PC-3 (cell line): Measurements from ENCODE around the gene KCNC4. TPM values are rescaled to one million over a fixed set of nuclear protein-coding genes. Genes with fewer than 3 reads are reported as not detected.
A peak's percentile ranks its signal among the peaks of the same experiment; 100 is the strongest.

Source experiments
- ATAC-seq: fragments of 200-7000 bp; cut with Tn5 transposase; 2 replicates; pipeline ENCODE4 v1.9.1; 2020; ENCODE audit warnings: mild to moderate bottlenecking, moderate library complexity
- BruUV-seq: library from RNA; stranded (reverse); fragments of 400-500 nt; replicated peaks from 2 replicates; lab custom pipeline; 2021; lab: Mats Ljungman, UMichigan
- CTCF ChIA-PET: fragments of 300-600 bp; sonication (Branson Sonifier 250); formaldehyde crosslinking; loops from one replicate; lab custom pipeline; 2022; ENCODE audit warnings: antibody characterized with exemption; lab: Charles Lee
- POLR2A ChIA-PET: fragments of 300-600 bp; sonication (Branson Sonifier 250); formaldehyde crosslinking; loops from one replicate; lab custom pipeline; 2022; ENCODE audit warnings: antibody characterized with exemption; ENCODE audit not compliant: unreplicated experiment; lab: Charles Lee
- DNase-seq: peaks from one replicate; pipeline ENCODE4 v3.0.0-alpha.2; 2015
- H2AFZ ChIP-seq: fragments of 300-600 bp; sonication (generic); 2 replicates; pipeline ENCODE4 v1.6.0; 2016; ENCODE audit warnings: antibody characterized with exemption, low read length
- H3F3A ChIP-seq: fragments of 300-600 bp; sonication (generic); one replicate; pipeline ENCODE4 v1.6.0; 2017; ENCODE audit warnings: antibody characterized with exemption, low read length, control low read depth, mild to moderate bottlenecking; ENCODE audit not compliant: unreplicated experiment
- H3K27ac ChIP-seq: fragments of 300-600 bp; sonication (generic); 2 replicates; pipeline ENCODE4 v1.5.1; 2016; ENCODE audit warnings: mild to moderate bottlenecking, low read length
- H3K27me3 ChIP-seq: fragments of 300-600 bp; sonication (generic); 2 replicates; pipeline ENCODE4 v1.6.1; 2016; ENCODE audit warnings: low read length, mixed read lengths
- H3K36me3 ChIP-seq: fragments of 300-600 bp; sonication (generic); 2 replicates; pipeline ENCODE4 v1.6.1; 2016; ENCODE audit warnings: low read depth, mixed run types, low read length, mixed read lengths
- H3K4me1 ChIP-seq: fragments of 300-600 bp; sonication (generic); 2 replicates; pipeline ENCODE4 v1.5.1; 2016; ENCODE audit warnings: low read length; ENCODE audit not compliant: insufficient read depth
- H3K4me2 ChIP-seq: fragments of 300-600 bp; sonication (generic); 2 replicates; pipeline ENCODE4 v1.6.0; 2016; ENCODE audit warnings: low read length
- H3K4me3 ChIP-seq: fragments of 300-600 bp; sonication (generic); 2 replicates; pipeline ENCODE4 v1.5.1; 2016; ENCODE audit warnings: mild to moderate bottlenecking, low read length, mixed read lengths
- H3K79me2 ChIP-seq: fragments of 300-600 bp; sonication (generic); 2 replicates; pipeline ENCODE4 v1.6.1; 2017; ENCODE audit warnings: low read length, mixed read lengths
- H3K9ac ChIP-seq: fragments of 300-600 bp; sonication (generic); 2 replicates; pipeline ENCODE4 v1.6.0; 2016; ENCODE audit warnings: mild to moderate bottlenecking, low read length
- H3K9me2 ChIP-seq: fragments of 300-600 bp; sonication (generic); replicated peaks from 2 replicates; pipeline ENCODE4 v1.6.1; 2016; ENCODE audit warnings: mixed run types, low read length, mixed read lengths
- H3K9me3 ChIP-seq: fragments of 300-600 bp; sonication (generic); 2 replicates; pipeline ENCODE4 v1.6.1; 2016; ENCODE audit warnings: low read length, mixed read lengths
- H4K20me1 ChIP-seq: fragments of 300-600 bp; sonication (generic); 2 replicates; pipeline ENCODE4 v1.6.1; 2016; ENCODE audit warnings: low read length, mixed read lengths
- EZH2 ChIP-seq: fragments of 300-600 bp; sonication (generic); IDR thresholded peaks from one replicate; pipeline ENCODE4 v1.6.1; 2017; ENCODE audit warnings: antibody characterized with exemption, mild to moderate bottlenecking, low read length; ENCODE audit not compliant: unreplicated experiment
- EZH2phosphoT487 ChIP-seq: fragments of 300-600 bp; sonication (generic); IDR thresholded peaks from 2 replicates; pipeline ENCODE4 v1.6.1; 2018; ENCODE audit warnings: mild to moderate bottlenecking, antibody characterized with exemption, low read length, borderline replicate concordance
- intact Hi-C: fragments of 100-400 bp; cut with micrococcal nuclease; formaldehyde crosslinking; loops from 2 replicates; pipeline ENCODE4 v1.9.0; 2023
- total RNA-seq: library from RNA; depleted of rRNA; stranded (reverse); fragments of >200 nt; gene quantifications from 2 replicates; pipeline ENCODE4 v1.2.3, GENCODE V29; 2014
- TF ChIP-seq, protein P1 (sequence below): fragments of 300-600 bp; sonication (generic); conservative IDR thresholded peaks from 2 replicates; pipeline ENCODE4 v1.5.1; 2017; ENCODE audit warnings: antibody characterized with exemption, low read depth, mild to moderate bottlenecking, low read length

KCNC4 gene
- total RNA-seq, 1 experiment from 2014 or later = 1.6 TPM

DNA sequence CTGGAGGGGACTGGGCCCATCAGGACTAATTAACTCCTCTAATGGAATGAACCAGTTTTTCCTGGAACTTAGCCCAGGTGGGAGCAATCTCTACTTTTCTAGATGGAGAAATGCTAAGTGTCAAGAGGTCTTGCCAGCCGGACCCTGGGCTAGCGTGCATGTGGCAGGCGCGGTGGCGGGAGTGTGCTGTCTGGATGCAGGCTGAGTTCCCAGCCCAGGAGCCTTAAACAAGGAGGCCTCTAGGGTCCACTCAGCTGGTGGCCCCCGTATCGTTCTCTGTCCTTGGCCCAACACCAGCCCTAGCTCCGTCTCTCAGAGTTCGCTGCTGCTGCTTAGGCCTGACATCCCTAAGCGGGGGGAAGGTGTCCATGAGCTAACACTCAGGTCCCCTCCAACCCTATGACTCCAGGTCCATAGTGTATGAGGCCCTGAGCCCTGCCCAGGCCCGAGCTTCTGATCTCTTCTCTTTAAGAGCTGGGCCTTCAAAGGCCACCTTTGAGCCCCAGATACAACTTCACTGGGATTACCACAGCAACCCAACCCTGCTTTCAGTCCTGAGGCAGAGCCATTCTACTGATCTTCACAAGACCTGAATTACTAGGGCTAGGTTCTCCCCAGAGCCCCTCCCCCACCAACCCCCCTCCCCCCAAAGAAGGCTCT lies 3.7 kb upstream of the KCNC4 start:
- Histone ChIP-seq H3K79me2 (no peaks in the 10 kb centered on the region), H3F3A (peaks cover 4% of the 10 kb centered on the region), H3K36me3 (no peaks in the 10 kb centered on the region), H3K27ac (no peak overlapping the region), H3K4me1 (peaks cover 16% of the 10 kb centered on the region), H3K27me3 (no peaks in the 10 kb centered on the region), H3K9me2 (no peaks in the 10 kb centered on the region), H3K4me3 (no peak overlapping the region), H4K20me1 (no peaks in the 10 kb centered on the region), H3K9me3 (no peaks in the 10 kb centered on the region), H2AFZ (no peak overlapping the region), H3K9ac (no peak overlapping the region), H3K4me2 (no peak overlapping the region)
- ChIA-PET POLR2A (no interaction called here), CTCF (interaction anchor here (0.6 to 4.3 kb wide), 5 partner anchors 13 to 290 kb away, joined by 3 to 53 read pairs (median 8); no protein-coding TSS in a partner anchor)
- TF ChIP-seq EZH2phosphoT487 = no peak
- TF ChIP-seq EZH2 = no peak
- TF ChIP-seq, protein P1, sequence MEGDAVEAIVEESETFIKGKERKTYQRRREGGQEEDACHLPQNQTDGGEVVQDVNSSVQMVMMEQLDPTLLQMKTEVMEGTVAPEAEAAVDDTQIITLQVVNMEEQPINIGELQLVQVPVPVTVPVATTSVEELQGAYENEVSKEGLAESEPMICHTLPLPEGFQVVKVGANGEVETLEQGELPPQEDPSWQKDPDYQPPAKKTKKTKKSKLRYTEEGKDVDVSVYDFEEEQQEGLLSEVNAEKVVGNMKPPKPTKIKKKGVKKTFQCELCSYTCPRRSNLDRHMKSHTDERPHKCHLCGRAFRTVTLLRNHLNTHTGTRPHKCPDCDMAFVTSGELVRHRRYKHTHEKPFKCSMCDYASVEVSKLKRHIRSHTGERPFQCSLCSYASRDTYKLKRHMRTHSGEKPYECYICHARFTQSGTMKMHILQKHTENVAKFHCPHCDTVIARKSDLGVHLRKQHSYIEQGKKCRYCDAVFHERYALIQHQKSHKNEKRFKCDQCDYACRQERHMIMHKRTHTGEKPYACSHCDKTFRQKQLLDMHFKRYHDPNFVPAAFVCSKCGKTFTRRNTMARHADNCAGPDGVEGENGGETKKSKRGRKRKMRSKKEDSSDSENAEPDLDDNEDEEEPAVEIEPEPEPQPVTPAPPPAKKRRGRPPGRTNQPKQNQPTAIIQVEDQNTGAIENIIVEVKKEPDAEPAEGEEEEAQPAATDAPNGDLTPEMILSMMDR = no peak
- ATAC-seq = no peak
- intact Hi-C loops = no loop called here
- DNase-seq = no peak
- no TSS peak for BruUV-seq

- H3K4me2 ChIP-seq = no peak overlapping the region
- no peak for TF ChIP-seq EZH2phosphoT487
- TF ChIP-seq, protein P1 = peak; percentile 95
- no peaks in the 10 kb centered on the region for H3K36me3 ChIP-seq
- no peaks in the 10 kb centered on the region for H4K20me1 ChIP-seq
- DNase-seq (peak; percentile 66), ATAC-seq (peak; percentile 32)
- ChIA-PET POLR2A (no interaction called here), CTCF (interaction anchor here (0.5 to 4.3 kb wide), 12 partner anchors 11 to 288 kb away, joined by 3 to 53 read pairs (median 6); no protein-coding TSS in a partner anchor)
- H3K27me3 ChIP-seq = no peaks in the 10 kb centered on the region
- H2AFZ ChIP-seq = no peak overlapping the region
- H3K27ac ChIP-seq = no peak overlapping the region
- intact Hi-C loops = loop anchor here (1.0 kb wide), 2 partner anchors 104 to 252 kb away; no protein-coding TSS in a partner anchor
- no peak overlapping the region for H3K9ac ChIP-seq
- H3K9me2 ChIP-seq = no peaks in the 10 kb centered on the region
- no TSS peak for BruUV-seq
- peaks cover 25% of the 10 kb centered on the region for H3K4me1 ChIP-seq
- H3K4me3 ChIP-seq = no peak overlapping the region
- no peaks in the 10 kb centered on the region for H3K9me3 ChIP-seq
- no peaks in the 10 kb centered on the region for H3K79me2 ChIP-seq
- peaks cover 4% of the 10 kb centered on the region for H3F3A ChIP-seq
Measured at GRCh38 chr1:110207831-110208230, 2.3 kb upstream of the KCNC4 start.
